NT2/D1 (cell line): ENCODE results near the gene PHLDA1.

Source experiments
- YY1 ChIP-seq: IDR thresholded peaks from 2 replicates; pipeline ENCODE4 v1.6.1; 2011; ENCODE audit not compliant: insufficient read length, insufficient read depth
- ZNF274 ChIP-seq: IDR thresholded peaks from 2 replicates; pipeline ENCODE4 v1.6.1; 2011; ENCODE audit warnings: mild to moderate bottlenecking, low read depth, low read length

DNA sequence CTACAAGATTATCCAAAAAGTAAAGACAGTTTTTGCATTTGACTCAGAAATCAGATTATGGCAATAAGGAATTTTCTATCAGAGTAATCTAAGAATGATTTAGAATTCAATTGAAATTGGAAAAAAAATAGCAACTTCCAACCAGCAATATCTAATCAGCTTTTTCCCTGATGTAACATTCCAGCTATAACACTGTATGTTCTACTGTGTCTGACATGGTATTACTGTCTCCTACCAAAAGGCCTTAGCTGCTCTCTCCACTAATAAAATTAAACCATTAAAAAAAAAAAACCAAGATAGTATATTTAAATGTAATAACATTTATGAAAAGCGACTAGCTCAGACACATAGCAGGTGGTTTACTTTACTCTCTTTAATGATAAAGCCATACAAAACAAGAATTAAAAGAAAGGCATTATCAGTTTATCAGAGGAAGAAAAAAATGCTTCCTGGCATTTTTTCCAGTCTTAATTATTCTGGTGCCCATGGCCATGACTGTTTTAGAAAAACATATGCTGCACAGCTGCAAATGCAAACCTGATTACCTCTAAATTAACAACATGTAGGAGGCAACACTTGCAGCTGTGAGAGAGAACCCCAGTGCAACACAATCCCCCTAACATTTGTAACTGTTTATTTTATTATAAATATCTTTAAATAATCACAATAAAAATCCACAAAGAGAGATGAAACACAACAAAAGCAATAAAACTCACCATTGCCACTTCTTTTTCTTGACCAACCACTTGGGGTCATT, 28.8 kb downstream of the PHLDA1 start:
- TF ChIP-seq YY1 = no peak
- no peak for TF ChIP-seq ZNF274
